Smooth muscle cell (in vitro differentiated cells): ENCODE data around the gene AMOTL2. TPM values are rescaled to one million over a fixed set of nuclear protein-coding genes. Genes with fewer than 3 reads are reported as not detected.

Experiments
- DNase-seq: peaks from one replicate; lab custom pipeline; 2025; ENCODE audit not compliant: unreplicated experiment; lab: John Stamatoyannopoulos, UW
- H2AFZ ChIP-seq: fragments of 200-600 bp; sonication (generic); 2 replicates; pipeline ENCODE4 v1.6.0; 2016; ENCODE audit warnings: antibody characterized with exemption, low read depth, mild to moderate bottlenecking
- H3F3A ChIP-seq: fragments of 200-600 bp; sonication (generic); 2 replicates; pipeline ENCODE4 v1.6.0; 2017; ENCODE audit warnings: antibody characterized with exemption, low read depth
- H3K27ac ChIP-seq: fragments of 200-600 bp; sonication (generic); 2 replicates; pipeline ENCODE4 v1.5.1; 2016; ENCODE audit warnings: low read depth, mild to moderate bottlenecking
- H3K27me3 ChIP-seq: fragments of 200-600 bp; sonication (generic); 2 replicates; pipeline ENCODE4 v1.6.1; 2016; ENCODE audit warnings: low read depth, mild to moderate bottlenecking
- H3K36me3 ChIP-seq: fragments of 200-600 bp; sonication (generic); 2 replicates; pipeline ENCODE4 v1.5.1; 2016; ENCODE audit warnings: low read depth
- H3K4me1 ChIP-seq: fragments of 200-600 bp; sonication (generic); 2 replicates; pipeline ENCODE4 v1.5.1; 2016; ENCODE audit warnings: low read depth
- H3K4me2 ChIP-seq: fragments of 200-600 bp; sonication (generic); 2 replicates; pipeline ENCODE4 v1.6.0; 2016; ENCODE audit warnings: mild to moderate bottlenecking
- H3K4me3 ChIP-seq: fragments of 200-600 bp; sonication (generic); 2 replicates; pipeline ENCODE4 v1.5.1; 2016; ENCODE audit warnings: mild to moderate bottlenecking
- H3K79me2 ChIP-seq: fragments of 200-600 bp; sonication (generic); 2 replicates; pipeline ENCODE4 v1.6.0; 2016; ENCODE audit warnings: low read depth, mild to moderate bottlenecking
- H3K9ac ChIP-seq: fragments of 200-600 bp; sonication (generic); 2 replicates; pipeline ENCODE4 v1.6.0; 2016; ENCODE audit warnings: low read depth
- H3K9me3 ChIP-seq: fragments of 200-600 bp; sonication (generic); replicated peaks from 2 replicates; pipeline ENCODE4 v1.5.1; 2016; ENCODE audit warnings: low read depth
- H4K20me1 ChIP-seq: fragments of 200-600 bp; sonication (generic); 2 replicates; pipeline ENCODE4 v1.6.0; 2016; ENCODE audit warnings: low read depth
- CTCF ChIP-seq: fragments of 200-600 bp; sonication (generic); IDR thresholded peaks from 2 replicates; pipeline ENCODE4 v1.5.1; 2017; ENCODE audit warnings: borderline replicate concordance, mild to moderate bottlenecking, antibody characterized with exemption; ENCODE audit not compliant: insufficient read depth, poor library complexity, severe bottlenecking
- WGBS: methylation state at CpG from one replicate; pipeline ENCODE4 v1.1.7; 2016; ENCODE audit warnings: low lambda C conversion rate; 5-methylcytosine and 5-hydroxymethylcytosine counted together
- polyA plus RNA-seq: library from polyadenylated mRNA; unstranded; fragments of >200 nt; fragmentation: Nextera tagmentation; extraction: Ambion mirVana; gene quantifications from 2 replicates; pipeline ENCODE4 v1.2.1, GENCODE V29; 2016
- total RNA-seq: library from RNA; depleted of rRNA; stranded (reverse); fragments of >200 nt; gene quantifications from 2 replicates; pipeline ENCODE4 v1.2.3, GENCODE V29; 2014

AMOTL2 gene
- total and polyA plus RNA-seq, 2 experiments from 2014 or later, result 109 to 114 TPM

GRCh38 chr3:134355416-134355815, 18.8 kb downstream of the AMOTL2 start:
- 55% methylated on average over 5 of the region's 5 CpGs for WGBS
- Histone ChIP-seq H4K20me1 (peaks cover 18% of the 10 kb centered on the region), H3K27me3 (no peaks in the 10 kb centered on the region), H3F3A (peaks cover 34% of the 10 kb centered on the region), H3K79me2 (peaks cover 15% of the 10 kb centered on the region), H2AFZ (no peak overlapping the region), H3K9ac (no peak overlapping the region), H3K4me1 (peaks cover 32% of the 10 kb centered on the region), H3K9me3 (no peaks in the 10 kb centered on the region), H3K27ac (peak overlapping the region; percentile 88), H3K36me3 (no peaks in the 10 kb centered on the region), H3K4me3 (no peak overlapping the region), H3K4me2 (peak overlapping the region; percentile 73)
- TF ChIP-seq CTCF, result no peak
- DNase-seq, result no peak

- Histone ChIP-seq H3F3A (peaks cover 34% of the 10 kb centered on the region), H2AFZ (no peak overlapping the region), H3K79me2 (peaks cover 15% of the 10 kb centered on the region), H3K27me3 (no peaks in the 10 kb centered on the region), H4K20me1 (peaks cover 14% of the 10 kb centered on the region), H3K36me3 (no peaks in the 10 kb centered on the region), H3K9ac (no peak overlapping the region), H3K4me1 (peaks cover 32% of the 10 kb centered on the region), H3K4me2 (no peak overlapping the region), H3K9me3 (no peaks in the 10 kb centered on the region), H3K27ac (peak overlapping the region; percentile 88), H3K4me3 (no peak overlapping the region)
- TF ChIP-seq CTCF, result no peak
- WGBS, result 84% methylated on average over 7 of the region's 7 CpGs
- no peak for DNase-seq
Measured at GRCh38 chr3:134354612-134355251, 19.5 kb downstream of the AMOTL2 start.

GRCh38 chr3:134353831-134354611, 20.2 kb downstream of the AMOTL2 start:
- Histone ChIP-seq H3K4me2 (no peak overlapping the region), H3K9me3 (no peaks in the 10 kb centered on the region), H2AFZ (no peak overlapping the region), H3K36me3 (no peaks in the 10 kb centered on the region), H3K4me3 (no peak overlapping the region), H3K27ac (peak overlapping the region; percentile 88), H3F3A (peaks cover 34% of the 10 kb centered on the region), H4K20me1 (peaks cover 11% of the 10 kb centered on the region), H3K9ac (no peak overlapping the region), H3K4me1 (peaks cover 32% of the 10 kb centered on the region), H3K27me3 (no peaks in the 10 kb centered on the region), H3K79me2 (peaks cover 15% of the 10 kb centered on the region)
- DNase-seq, result no peak
- WGBS, result 94% methylated on average over 7 of the region's 7 CpGs
- no peak for TF ChIP-seq CTCF
